Right cardiac atrium (tissue), 5 donors: ENCODE measurements around the gene ADAMTSL1. TPM values are rescaled to one million over a fixed set of nuclear protein-coding genes. Genes with fewer than 3 reads are reported as not detected.

Experiments used
- ATAC-seq, 2 donors: fragments of 200-7000 bp; cut with Tn5 transposase; one replicate each; pipeline versions ENCODE4 v1.8.0 to v1.9.1; 2020; ENCODE audit warnings: moderate library complexity in 2 of 2, mild to moderate bottlenecking in 1 of 2
- DNase-seq, 3 donors: peaks; one replicate each; pipeline ENCODE4 v3.0.0-alpha.2; 2020
- H3K27ac ChIP-seq: one replicate; pipeline ENCODE4 v1.5.1; 2013; ENCODE audit warnings: mild to moderate bottlenecking, low read length, control low read depth, moderate library complexity
- H3K27me3 ChIP-seq: one replicate; pipeline ENCODE4 v1.6.1; 2013; ENCODE audit not compliant: control insufficient read depth, insufficient read depth
- H3K4me1 ChIP-seq: one replicate; pipeline ENCODE4 v1.6.1; 2013; ENCODE audit warnings: low read length; ENCODE audit not compliant: control insufficient read depth, insufficient read depth
- H3K4me3 ChIP-seq: one replicate; pipeline ENCODE4 v1.5.1; 2013; ENCODE audit warnings: low read length, control low read depth
- H3K9me3 ChIP-seq: one replicate; pipeline ENCODE4 v1.6.1; 2013; ENCODE audit warnings: low read length; ENCODE audit not compliant: control insufficient read depth
- WGBS: extraction: QIAGEN DNeasy Blood & Tissue Kit; methylation state at CpG from one replicate; pipeline ENCODE4 v1.1.7; 2013; 5-methylcytosine and 5-hydroxymethylcytosine counted together
- intact Hi-C, 4 donors: fragments of 100-400 bp; cut with DNase I; formaldehyde crosslinking; loops; one replicate each; pipeline versions ENCODE4 v1.11.0 to v1.14.0; 2022 to 2023
- polyA plus RNA-seq: library from polyadenylated mRNA; stranded (reverse); fragments of 200-250 nt; gene quantifications from one replicate; pipeline ENCODE4 v1.2.3, GENCODE V29; 2013
- total RNA-seq, 4 donors: library from RNA; stranded (reverse); fragmentation: NEBNext Ultra II Directional; extraction: Animal tissue kit (Norgen Biotek cat#: 25700); gene quantifications; one replicate each; pipeline ENCODE4 v1.2.1, GENCODE V29; 2021
- donor health status: healthy with polysubstance abuse.
- donor health status: DM: no; HTN: yes; CAD: no.
- donor health status: DM: no; HTN: no; CAD: no.
- donor health status: DM: no; HTN: yes; CAD: no; lungs with severe emphysema.
- donor health status: DM: yes; HTN: yes; CAD: no.

ADAMTSL1 gene
- total and polyA plus RNA-seq, 5 donors: 1.2 to 5.0 (median 3.0) TPM

DNA sequence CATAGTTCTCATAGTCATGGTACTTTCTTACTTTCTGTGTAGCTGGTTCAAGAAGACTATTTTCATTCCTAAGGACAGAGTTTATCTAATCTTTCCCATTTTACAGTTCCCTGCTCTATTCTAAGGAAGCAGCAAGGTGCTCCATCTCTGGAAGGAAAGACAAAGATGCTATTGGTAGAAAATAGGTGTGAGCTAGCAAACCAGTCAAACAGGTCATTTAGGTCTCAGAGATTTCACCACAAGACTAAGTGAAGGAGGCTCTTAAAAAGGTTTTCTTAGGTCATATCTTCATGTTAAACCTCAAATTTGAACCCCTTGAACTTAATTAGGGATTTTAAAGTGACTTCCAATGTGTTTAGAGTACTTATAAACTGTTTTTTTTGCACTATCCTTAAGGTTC lies 62.6 kb downstream of the ADAMTSL1 start:
- no peaks in the 10 kb centered on the region for H3K4me1 ChIP-seq
- no peaks in the 10 kb centered on the region for H3K27me3 ChIP-seq
- no peak overlapping the region for H3K4me3 ChIP-seq
- DNase-seq: no peak
- H3K27ac ChIP-seq: no peak overlapping the region
- peaks cover 2% of the 10 kb centered on the region for H3K9me3 ChIP-seq
- intact Hi-C loops: no loop called here
- ATAC-seq: no peak

DNA sequence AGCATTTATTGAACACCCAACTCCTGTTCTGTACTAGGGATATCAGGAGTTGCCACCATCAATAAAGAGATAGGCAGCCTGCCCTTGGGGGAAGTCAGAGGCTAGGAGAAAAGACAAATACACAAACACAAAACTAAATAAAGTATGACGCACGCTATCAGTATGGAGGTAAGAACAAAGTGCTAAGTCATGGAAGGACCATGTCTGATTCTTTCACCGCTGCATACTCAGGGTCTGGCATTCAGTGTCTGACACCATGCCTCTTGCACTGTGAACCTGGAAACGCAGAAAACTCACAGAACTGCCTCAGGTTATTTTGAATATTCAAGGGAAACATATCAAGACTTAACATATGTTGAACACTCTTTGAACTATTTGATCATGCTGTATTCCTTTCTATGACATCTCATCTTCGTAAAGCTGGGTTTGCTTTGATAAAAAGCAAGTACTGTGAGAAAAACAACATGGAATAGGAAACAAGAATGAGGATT lies 65.3 kb downstream of the ADAMTSL1 start:
- intact Hi-C loops: no loop called here
- peaks cover 2% of the 10 kb centered on the region for H3K9me3 ChIP-seq
- DNase-seq (no peak), ATAC-seq (no peak)
- WGBS: 93% methylated on average over 5 of the region's 5 CpGs
- no peak overlapping the region for H3K4me3 ChIP-seq
- H3K27ac ChIP-seq: no peak overlapping the region
- no peaks in the 10 kb centered on the region for H3K4me1 ChIP-seq
- no peaks in the 10 kb centered on the region for H3K27me3 ChIP-seq

DNA sequence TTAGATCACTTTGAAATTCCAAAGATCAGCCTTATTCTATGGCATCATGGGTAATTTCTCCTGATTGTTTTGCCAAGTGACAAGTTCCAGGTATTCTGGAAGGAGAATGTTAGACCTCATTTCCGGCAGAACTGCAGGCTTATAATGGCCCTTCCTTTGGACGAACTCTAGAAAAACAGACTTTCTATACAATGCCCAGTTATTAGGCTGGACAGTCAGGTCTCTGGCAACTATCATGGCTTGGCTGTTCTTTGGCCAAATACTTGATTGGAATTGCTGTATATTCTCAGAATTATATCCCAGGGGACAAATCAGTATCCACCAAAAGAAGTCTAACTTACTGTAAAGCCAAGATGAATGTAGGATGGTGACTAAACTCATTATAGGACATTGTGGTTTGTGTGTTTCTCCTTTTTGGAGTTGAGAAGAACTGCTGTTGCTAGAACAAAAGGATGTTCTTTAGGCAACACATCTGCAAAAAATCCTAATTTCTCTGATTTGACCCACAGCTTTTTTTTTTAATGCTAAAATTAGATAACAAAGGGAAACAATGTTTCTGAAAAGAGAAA lies 69.0 kb downstream of the ADAMTSL1 start:
- intact Hi-C loops: no loop called here
- no peak overlapping the region for H3K4me3 ChIP-seq
- WGBS: 84% methylated on average over 2 of the region's 2 CpGs
- H3K4me1 ChIP-seq: no peaks in the 10 kb centered on the region
- DNase-seq: no peak
- no peaks in the 10 kb centered on the region for H3K27me3 ChIP-seq
- no peak for ATAC-seq
- H3K27ac ChIP-seq: no peak overlapping the region
- H3K9me3 ChIP-seq: no peaks in the 10 kb centered on the region

DNA sequence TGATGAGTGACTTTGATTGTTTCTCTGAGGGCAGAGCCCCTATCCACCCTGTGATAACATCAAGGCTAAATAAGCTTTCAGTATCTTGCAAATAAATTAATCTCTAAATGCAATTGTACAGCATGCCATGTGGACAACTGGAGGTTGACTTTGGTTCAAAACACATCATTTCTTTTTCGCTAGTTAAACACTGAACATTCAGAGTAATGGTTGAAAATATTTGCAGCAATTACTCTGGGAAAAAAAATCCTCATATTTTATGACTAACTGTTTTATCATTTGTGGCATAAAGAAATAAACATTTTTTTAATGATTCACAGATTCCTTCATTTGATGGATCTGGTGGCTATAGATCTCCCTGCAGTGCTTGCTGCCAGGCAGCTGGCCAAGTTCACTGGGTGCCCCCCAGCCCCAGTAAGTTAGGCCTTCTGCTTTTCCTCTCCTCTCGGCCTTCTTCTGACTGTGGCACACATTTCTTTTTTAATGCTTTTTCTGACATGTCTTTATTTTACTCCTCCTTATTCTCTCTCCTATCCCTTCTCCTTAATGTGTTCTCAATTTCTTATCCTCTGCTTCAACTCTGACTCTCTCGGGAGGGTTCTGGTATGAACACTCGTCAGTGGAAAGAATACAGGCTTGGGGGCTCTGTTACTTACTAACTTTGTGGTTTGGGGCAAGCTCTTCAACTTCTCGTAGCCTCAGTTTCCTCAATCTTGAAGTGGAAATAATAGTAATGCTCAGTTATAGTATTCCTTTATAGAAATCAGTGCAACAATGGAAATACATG lies 69.6 kb downstream of the ADAMTSL1 start:
- no peak for DNase-seq
- H3K9me3 ChIP-seq: no peaks in the 10 kb centered on the region
- H3K27me3 ChIP-seq: no peaks in the 10 kb centered on the region
- WGBS: 79% methylated on average over 5 of the region's 5 CpGs
- no peak for ATAC-seq
- H3K4me1 ChIP-seq: no peaks in the 10 kb centered on the region
- no peak overlapping the region for H3K4me3 ChIP-seq
- intact Hi-C loops: no loop called here
- no peak overlapping the region for H3K27ac ChIP-seq

DNA sequence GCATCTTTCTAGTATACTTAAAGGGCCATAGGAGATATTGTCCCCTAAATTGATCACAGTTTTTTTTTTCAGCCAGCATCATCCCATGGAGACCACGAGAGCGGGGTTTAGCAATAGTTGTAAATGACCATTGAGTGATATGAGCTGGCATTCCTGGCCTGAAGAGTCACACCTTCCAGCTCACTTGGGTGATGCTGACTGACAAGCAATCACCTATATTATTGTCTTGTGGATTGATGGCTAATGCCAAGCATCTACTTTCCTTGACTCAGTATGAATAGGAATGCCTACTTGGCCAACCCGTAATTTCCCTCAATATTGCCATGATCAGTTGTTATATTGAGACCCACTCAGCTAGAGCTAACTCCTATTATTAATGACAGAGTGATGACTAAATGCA lies 70.5 kb downstream of the ADAMTSL1 start:
- ATAC-seq: no peak
- intact Hi-C loops: no loop called here
- WGBS: 95% methylated on average over 3 of the region's 3 CpGs
- H3K27me3 ChIP-seq: no peaks in the 10 kb centered on the region
- DNase-seq: no peak
- H3K27ac ChIP-seq: no peak overlapping the region
- no peaks in the 10 kb centered on the region for H3K9me3 ChIP-seq
- H3K4me1 ChIP-seq: no peaks in the 10 kb centered on the region
- no peak overlapping the region for H3K4me3 ChIP-seq

DNA sequence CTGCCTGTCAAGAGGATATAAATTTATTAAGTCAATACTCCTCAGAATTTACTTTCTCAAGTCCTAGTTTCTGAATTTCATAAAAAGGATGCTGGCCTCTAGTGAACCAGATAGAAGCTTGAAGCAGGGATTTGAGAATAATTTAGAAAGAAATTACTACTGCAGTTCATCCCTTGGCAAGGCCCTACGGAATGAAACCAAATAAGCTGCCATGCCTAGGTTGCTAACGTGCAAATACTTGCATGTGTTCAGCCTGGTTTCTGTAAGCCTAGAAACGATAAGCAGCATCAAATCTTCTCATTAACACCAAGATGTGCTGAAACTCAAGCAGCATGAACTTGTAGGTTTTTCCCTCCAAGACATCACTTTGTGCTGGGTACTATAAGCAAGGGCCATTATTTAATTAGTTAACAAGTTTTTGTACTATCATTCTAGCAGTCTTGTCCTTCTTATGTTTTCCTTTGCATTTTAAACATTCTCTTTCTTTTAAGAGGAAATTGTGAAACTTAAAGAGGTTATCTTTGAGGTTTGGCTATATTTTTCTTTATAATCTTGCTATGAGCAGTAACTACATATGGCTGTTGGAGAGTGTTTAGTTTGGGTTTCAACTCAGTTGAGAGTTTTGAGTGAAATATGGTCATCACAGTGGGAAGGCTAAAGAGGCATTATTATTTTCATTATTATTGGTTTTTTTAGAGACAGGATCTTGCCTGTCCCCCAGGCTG lies 71.8 kb downstream of the ADAMTSL1 start:
- ATAC-seq (no peak), DNase-seq (no peak)
- Histone ChIP-seq H3K4me3 (no peak overlapping the region), H3K27ac (no peak overlapping the region), H3K4me1 (no peaks in the 10 kb centered on the region), H3K9me3 (no peaks in the 10 kb centered on the region), H3K27me3 (no peaks in the 10 kb centered on the region)
- intact Hi-C loops: no loop called here
- 81% methylated on average over 3 of the region's 3 CpGs for WGBS

DNA sequence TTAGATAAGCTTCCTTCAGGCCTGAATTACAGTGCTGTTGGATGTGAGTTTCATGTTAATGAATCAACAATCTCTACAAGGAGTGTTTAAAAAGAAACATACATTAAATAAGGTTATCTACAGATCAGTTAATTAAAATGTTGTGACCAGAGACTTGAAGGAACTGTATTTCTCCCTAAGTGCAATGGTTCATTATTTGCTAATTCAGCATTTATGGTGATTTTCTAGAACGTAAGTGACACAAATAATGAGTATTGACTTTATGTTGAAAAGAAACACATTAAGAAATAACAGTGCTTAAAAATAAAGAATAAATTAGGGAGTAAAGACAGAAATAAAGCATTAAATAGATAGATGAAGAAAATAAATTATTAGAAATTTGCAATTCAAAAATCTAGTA lies 74.5 kb downstream of the ADAMTSL1 start:
- ATAC-seq (no peak), DNase-seq (no peak)
- H3K4me1 ChIP-seq: no peaks in the 10 kb centered on the region
- H3K4me3 ChIP-seq: no peak overlapping the region
- no peaks in the 10 kb centered on the region for H3K27me3 ChIP-seq
- H3K9me3 ChIP-seq: no peaks in the 10 kb centered on the region
- no peak overlapping the region for H3K27ac ChIP-seq
- 98% methylated on average over 1 of the region's 1 CpG for WGBS
- intact Hi-C loops: no loop called here

DNA sequence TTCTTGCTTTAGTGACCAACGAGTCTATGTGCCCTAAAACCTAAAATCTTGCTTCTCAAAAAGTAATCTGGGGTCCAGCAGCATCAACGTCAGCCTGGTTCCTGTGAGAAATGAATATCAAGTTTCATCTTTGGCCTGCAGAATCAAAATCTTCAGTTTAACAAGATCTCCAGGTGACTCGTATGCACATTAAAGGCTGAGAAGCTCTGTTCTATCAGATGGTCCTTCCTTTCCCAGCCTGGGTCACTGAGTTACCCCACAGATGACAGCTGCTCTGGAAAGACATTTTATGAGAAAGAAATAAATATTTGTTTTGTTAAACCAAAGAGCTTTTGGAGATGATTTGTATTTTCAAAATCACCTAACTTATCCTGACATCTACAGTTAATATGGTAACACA lies 75.8 kb downstream of the ADAMTSL1 start:
- WGBS: 87% methylated on average over 3 of the region's 3 CpGs
- no peak overlapping the region for H3K4me3 ChIP-seq

DNA sequence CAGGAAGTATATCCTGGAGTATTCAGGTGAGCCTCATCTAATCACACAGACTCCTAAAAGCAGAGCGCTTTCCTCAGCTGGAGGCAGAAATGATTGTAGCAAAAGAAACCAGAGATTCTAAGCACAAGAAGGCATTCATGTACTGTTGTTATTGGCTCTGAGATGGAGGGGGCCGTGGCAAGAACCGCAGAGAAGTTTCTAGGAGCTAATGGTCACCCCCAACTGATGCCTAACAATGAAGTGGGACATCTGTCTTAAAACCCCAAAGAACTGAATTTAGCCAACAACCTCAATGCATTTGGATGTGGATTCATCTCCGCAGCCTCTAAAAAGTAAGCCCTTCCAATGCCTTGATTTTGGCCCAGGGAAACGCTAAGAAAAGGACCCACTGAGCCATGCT lies 76.3 kb downstream of the ADAMTSL1 start:
- H3K9me3 ChIP-seq: no peaks in the 10 kb centered on the region
- intact Hi-C loops: no loop called here
- no peaks in the 10 kb centered on the region for H3K4me1 ChIP-seq
- no peak overlapping the region for H3K27ac ChIP-seq
- DNase-seq (no peak), ATAC-seq (no peak)
- WGBS: 89% methylated on average over 5 of the region's 5 CpGs
- H3K27me3 ChIP-seq: no peaks in the 10 kb centered on the region
- H3K4me3 ChIP-seq: no peak overlapping the region

More for the DNA sequence above, 75.8 kb downstream of the ADAMTSL1 start:
- H3K9me3 ChIP-seq: no peaks in the 10 kb centered on the region
- ATAC-seq (no peak), DNase-seq (no peak)
- H3K27ac ChIP-seq: no peak overlapping the region
- H3K27me3 ChIP-seq: no peaks in the 10 kb centered on the region
- intact Hi-C loops: no loop called here
- H3K4me1 ChIP-seq: no peaks in the 10 kb centered on the region

DNA sequence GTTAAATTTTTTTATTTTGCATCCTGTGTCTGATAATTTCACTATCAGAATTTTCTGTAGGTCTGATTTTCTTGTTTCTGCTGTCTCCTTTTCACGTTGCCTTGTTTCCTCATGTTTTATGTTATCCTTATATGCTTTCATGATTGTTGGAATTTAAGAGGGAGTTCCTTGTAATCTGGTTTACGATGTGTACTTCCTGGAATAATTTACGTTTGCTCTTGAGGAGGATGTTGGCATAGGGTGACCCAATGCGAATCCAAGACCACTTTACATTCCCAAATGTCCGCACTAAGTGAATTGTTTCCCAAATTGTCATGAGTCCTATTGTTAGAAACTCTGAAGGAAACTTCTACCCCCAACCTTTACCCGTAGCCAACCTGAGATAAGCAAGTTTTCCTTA lies 80.3 kb downstream of the ADAMTSL1 start:
- no peaks in the 10 kb centered on the region for H3K9me3 ChIP-seq
- no peak overlapping the region for H3K27ac ChIP-seq
- no peaks in the 10 kb centered on the region for H3K27me3 ChIP-seq
- DNase-seq: no peak
- no peaks in the 10 kb centered on the region for H3K4me1 ChIP-seq
- no peak overlapping the region for H3K4me3 ChIP-seq
- WGBS: 76% methylated on average over 6 of the region's 6 CpGs
- intact Hi-C loops: no loop called here
- no peak for ATAC-seq

DNA sequence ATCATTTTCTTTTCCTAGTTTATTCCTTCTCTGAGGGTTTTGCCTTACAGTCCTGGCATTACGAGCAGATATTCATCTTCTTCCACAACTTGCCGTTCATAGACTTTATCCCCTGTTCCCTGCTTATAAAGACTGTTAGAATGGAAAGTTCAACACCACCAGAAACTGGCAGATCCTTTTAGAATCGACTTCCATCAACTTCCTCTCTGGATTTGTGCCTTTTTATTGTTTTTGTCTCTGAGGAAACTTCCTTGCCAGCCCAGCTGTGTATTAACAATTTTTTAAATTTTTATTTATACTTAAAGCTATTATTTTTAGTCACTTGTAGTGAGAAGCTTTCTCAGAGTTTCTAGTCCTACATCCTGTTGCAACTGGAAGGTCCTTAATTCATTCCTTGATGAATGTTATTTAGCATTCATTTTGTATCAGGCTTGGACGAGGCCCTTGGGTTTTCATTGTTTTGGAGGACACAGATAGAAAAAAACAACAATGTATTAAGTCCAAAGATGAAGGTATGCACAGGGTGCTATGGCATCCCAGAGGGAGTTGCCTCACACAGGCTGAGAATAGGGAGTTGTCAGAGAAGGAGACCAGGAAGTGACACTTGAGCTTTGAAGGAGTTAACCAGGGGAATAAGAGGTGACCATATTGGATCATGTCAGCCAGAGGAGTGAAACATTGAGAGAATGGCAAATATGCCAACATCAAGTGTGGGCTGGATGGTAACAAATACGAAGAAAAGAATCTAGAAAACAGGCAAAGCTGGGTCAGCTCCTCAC lies 81.3 kb downstream of the ADAMTSL1 start:
- no peak overlapping the region for H3K27ac ChIP-seq

More for the DNA sequence above, 81.3 kb downstream of the ADAMTSL1 start:
- intact Hi-C loops: no loop called here
- no peaks in the 10 kb centered on the region for H3K9me3 ChIP-seq
- no peak for ATAC-seq
- 57% methylated on average over 5 of the region's 5 CpGs for WGBS
- DNase-seq: no peak
- no peaks in the 10 kb centered on the region for H3K4me1 ChIP-seq
- H3K27me3 ChIP-seq: no peaks in the 10 kb centered on the region
- H3K4me3 ChIP-seq: no peak overlapping the region
